Liver (tissue), 3 donors: ENCODE data around the gene TMEM269.

Experiments used
- EGR1 ChIP-seq, 2 donors: IDR thresholded peaks; 2 replicates each; pipeline ENCODE4 v1.6.1; 2016 to 2018; ENCODE audit warnings: antibody characterized with exemption in 2 of 2, low read depth in 2 of 2
- HNF4G ChIP-seq: IDR thresholded peaks from 2 replicates; pipeline ENCODE4 v1.6.1; 2016; ENCODE audit warnings: antibody characterized with exemption
- JUND ChIP-seq, 2 donors: IDR thresholded peaks; 2 replicates each; pipeline ENCODE4 v1.6.1; 2016; ENCODE audit warnings: antibody characterized with exemption in 2 of 2
- NR2F2 ChIP-seq: IDR thresholded peaks from 2 replicates; pipeline ENCODE4 v1.6.1; 2016; ENCODE audit warnings: antibody characterized with exemption
- RAD21 ChIP-seq, 2 donors: IDR thresholded peaks; 2 replicates each; pipeline ENCODE4 v1.6.1; 2016; ENCODE audit warnings: antibody characterized with exemption in 2 of 2, mild to moderate bottlenecking in 2 of 2
- SP1 ChIP-seq: IDR thresholded peaks from 2 replicates; pipeline ENCODE4 v1.6.1; 2018; ENCODE audit warnings: antibody characterized with exemption, mild to moderate bottlenecking
- TAF1 ChIP-seq: conservative IDR thresholded peaks from 2 replicates; pipeline ENCODE4 v1.6.1; 2016; ENCODE audit warnings: antibody characterized with exemption, mild to moderate bottlenecking
- TF ChIP-seq, protein P1 (sequence below): fragments of 150-350 bp; IDR thresholded peaks from 2 replicates; pipeline ENCODE4 v1.5.1; 2017; ENCODE audit warnings: improper control_type of control experiment, low read depth, low read length; ENCODE audit not compliant: missing input control
- TF ChIP-seq, protein P2 (sequence below): IDR thresholded peaks from 2 replicates; pipeline ENCODE4 v1.6.1; 2016; ENCODE audit warnings: antibody characterized with exemption
- TF ChIP-seq, protein P3 (sequence below): IDR thresholded peaks from 2 replicates; pipeline ENCODE4 v1.6.1; 2016; ENCODE audit warnings: antibody characterized with exemption, mild to moderate bottlenecking
- donor health status: healthy.
- donor health status: healthy.

DNA sequence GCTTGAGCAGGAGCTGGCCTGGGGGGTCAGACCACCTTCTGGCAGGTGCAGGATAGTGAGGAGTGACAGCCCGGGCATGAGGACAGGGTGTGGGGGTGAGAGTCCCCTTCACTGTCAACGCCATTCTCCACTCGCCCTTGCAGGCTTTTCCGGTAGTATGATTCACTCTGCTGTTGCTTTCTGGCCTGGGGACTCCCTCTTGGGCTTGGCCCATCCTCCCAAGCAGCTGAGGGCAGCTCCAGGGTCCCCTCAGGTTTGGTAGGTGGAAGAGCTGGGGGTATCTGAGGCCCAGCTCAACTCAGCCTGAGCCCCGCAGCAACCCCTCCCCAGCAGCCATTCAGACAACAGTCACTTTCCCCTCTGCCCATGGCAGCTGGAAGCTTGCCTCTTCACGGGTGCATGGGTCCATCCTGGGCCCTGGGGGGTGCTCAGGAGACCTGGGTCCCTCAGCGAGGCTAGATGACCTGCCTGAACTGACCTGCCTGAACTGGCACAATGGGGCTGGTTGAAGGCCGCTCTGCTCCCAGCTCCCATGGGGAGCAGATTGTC is 46.0 kb upstream of the TMEM269 start:
- TF ChIP-seq RAD21 (IDR thresholded peaks at IDR 0.05) (no peak), HNF4G (no peak), TAF1 (no peak), NR2F2 (no peak), SP1 (no peak), JUND (IDR thresholded peaks at IDR 0.05) (no peak), EGR1 (IDR thresholded peaks at IDR 0.05; ENCODE audit: low read depth in 2 of 2) (no peak)
- TF ChIP-seq, protein P1, sequence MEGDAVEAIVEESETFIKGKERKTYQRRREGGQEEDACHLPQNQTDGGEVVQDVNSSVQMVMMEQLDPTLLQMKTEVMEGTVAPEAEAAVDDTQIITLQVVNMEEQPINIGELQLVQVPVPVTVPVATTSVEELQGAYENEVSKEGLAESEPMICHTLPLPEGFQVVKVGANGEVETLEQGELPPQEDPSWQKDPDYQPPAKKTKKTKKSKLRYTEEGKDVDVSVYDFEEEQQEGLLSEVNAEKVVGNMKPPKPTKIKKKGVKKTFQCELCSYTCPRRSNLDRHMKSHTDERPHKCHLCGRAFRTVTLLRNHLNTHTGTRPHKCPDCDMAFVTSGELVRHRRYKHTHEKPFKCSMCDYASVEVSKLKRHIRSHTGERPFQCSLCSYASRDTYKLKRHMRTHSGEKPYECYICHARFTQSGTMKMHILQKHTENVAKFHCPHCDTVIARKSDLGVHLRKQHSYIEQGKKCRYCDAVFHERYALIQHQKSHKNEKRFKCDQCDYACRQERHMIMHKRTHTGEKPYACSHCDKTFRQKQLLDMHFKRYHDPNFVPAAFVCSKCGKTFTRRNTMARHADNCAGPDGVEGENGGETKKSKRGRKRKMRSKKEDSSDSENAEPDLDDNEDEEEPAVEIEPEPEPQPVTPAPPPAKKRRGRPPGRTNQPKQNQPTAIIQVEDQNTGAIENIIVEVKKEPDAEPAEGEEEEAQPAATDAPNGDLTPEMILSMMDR, result no peak
- TF ChIP-seq, protein P2, sequence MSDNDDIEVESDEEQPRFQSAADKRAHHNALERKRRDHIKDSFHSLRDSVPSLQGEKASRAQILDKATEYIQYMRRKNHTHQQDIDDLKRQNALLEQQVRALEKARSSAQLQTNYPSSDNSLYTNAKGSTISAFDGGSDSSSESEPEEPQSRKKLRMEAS, result no peak
- TF ChIP-seq, protein P3, sequence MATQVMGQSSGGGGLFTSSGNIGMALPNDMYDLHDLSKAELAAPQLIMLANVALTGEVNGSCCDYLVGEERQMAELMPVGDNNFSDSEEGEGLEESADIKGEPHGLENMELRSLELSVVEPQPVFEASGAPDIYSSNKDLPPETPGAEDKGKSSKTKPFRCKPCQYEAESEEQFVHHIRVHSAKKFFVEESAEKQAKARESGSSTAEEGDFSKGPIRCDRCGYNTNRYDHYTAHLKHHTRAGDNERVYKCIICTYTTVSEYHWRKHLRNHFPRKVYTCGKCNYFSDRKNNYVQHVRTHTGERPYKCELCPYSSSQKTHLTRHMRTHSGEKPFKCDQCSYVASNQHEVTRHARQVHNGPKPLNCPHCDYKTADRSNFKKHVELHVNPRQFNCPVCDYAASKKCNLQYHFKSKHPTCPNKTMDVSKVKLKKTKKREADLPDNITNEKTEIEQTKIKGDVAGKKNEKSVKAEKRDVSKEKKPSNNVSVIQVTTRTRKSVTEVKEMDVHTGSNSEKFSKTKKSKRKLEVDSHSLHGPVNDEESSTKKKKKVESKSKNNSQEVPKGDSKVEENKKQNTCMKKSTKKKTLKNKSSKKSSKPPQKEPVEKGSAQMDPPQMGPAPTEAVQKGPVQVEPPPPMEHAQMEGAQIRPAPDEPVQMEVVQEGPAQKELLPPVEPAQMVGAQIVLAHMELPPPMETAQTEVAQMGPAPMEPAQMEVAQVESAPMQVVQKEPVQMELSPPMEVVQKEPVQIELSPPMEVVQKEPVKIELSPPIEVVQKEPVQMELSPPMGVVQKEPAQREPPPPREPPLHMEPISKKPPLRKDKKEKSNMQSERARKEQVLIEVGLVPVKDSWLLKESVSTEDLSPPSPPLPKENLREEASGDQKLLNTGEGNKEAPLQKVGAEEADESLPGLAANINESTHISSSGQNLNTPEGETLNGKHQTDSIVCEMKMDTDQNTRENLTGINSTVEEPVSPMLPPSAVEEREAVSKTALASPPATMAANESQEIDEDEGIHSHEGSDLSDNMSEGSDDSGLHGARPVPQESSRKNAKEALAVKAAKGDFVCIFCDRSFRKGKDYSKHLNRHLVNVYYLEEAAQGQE, result no peak
